ENCODE results near the gene PRADC1. TPM values are rescaled to one million over a fixed set of nuclear protein-coding genes. Genes with fewer than 3 reads are reported as not detected.
A peak's percentile ranks its signal among the peaks of the same experiment; 100 is the strongest.

PRADC1 gene
- total and polyA plus RNA-seq, 2 experiments from 2014 or later, result 40.7 to 47.8 TPM

GRCh38 chr2:73238149-73238548, 5.1 kb upstream of the PRADC1 start:
- H3K27me3 ChIP-seq (replicated peaks; ENCODE audit: insufficient read depth), result no peaks in the 10 kb centered on the region
- H4K20me1 ChIP-seq (ENCODE audit: insufficient read depth), result peaks cover 21% of the 10 kb centered on the region; the same call in 1 of the 2 replicates
- no peaks in the 10 kb centered on the region for H3K9me3 ChIP-seq (ENCODE audit: low read depth)
- H3K4me3 ChIP-seq, result no peak overlapping the region
- no peak overlapping the region for H3K4me2 ChIP-seq (ENCODE audit: unreplicated experiment)
- no peaks in the 10 kb centered on the region for H3K9me2 ChIP-seq (ENCODE audit: insufficient read depth)
- peaks cover 21% of the 10 kb centered on the region for H3K4me1 ChIP-seq (ENCODE audit: insufficient read depth)
- H2AFZ ChIP-seq, result no peak overlapping the region
- no peak overlapping the region for H3K9ac ChIP-seq
- peaks cover 18% of the 10 kb centered on the region; the same call in 1 of the 2 replicates for H3K36me3 ChIP-seq (ENCODE audit: low read depth)
- no peak for DNase-seq
- peaks cover 90% of the 10 kb centered on the region for H3K79me2 ChIP-seq (ENCODE audit: insufficient read depth)
- 89 to 97% methylated on average over 3 of the region's 3 CpGs for WGBS, 2 experiments (ENCODE audit: low coverage in 1 of 2, low lambda C conversion rate in 2 of 2, missing lambda C conversion rate in 2 of 2)
- in situ Hi-C loops (cut with MboI), result no loop called here
- peaks cover 29% of the 10 kb centered on the region for H3F3A ChIP-seq (ENCODE audit: insufficient read depth)
- H3K27ac ChIP-seq, result 0 out of 2 replicates have a peak overlapping the region, but pooled peaks have one; percentile 6
- no peak for TF ChIP-seq EZH2phosphoT487 (IDR thresholded peaks at IDR 0.05; ENCODE audit: insufficient read depth, low read depth)

GRCh38 chr2:73237168-73237567, 4.1 kb upstream of the PRADC1 start:
- H3K4me2 ChIP-seq (ENCODE audit: unreplicated experiment), result no peak overlapping the region
- H3K79me2 ChIP-seq (ENCODE audit: insufficient read depth), result peaks cover 85% of the 10 kb centered on the region
- H3K27ac ChIP-seq, result no peak overlapping the region
- in situ Hi-C loops (cut with MboI), result no loop called here
- peaks cover 29% of the 10 kb centered on the region for H3F3A ChIP-seq (ENCODE audit: insufficient read depth)
- no peaks in the 10 kb centered on the region for H3K27me3 ChIP-seq (replicated peaks; ENCODE audit: insufficient read depth)
- no peak overlapping the region for H3K9ac ChIP-seq
- H3K36me3 ChIP-seq (ENCODE audit: low read depth), result peaks cover 12% of the 10 kb centered on the region; the same call in 1 of the 2 replicates
- no peaks in the 10 kb centered on the region for H3K9me2 ChIP-seq (ENCODE audit: insufficient read depth)
- peaks cover 25% of the 10 kb centered on the region for H3K4me1 ChIP-seq (ENCODE audit: insufficient read depth)
- no peak for TF ChIP-seq EZH2phosphoT487 (IDR thresholded peaks at IDR 0.05; ENCODE audit: insufficient read depth, low read depth)
- no peak for TF ChIP-seq EZH2 (IDR thresholded peaks at IDR 0.05; ENCODE audit: insufficient read depth, poor library complexity, severe bottlenecking)
- H3K9me3 ChIP-seq (ENCODE audit: low read depth), result no peaks in the 10 kb centered on the region
- no peak overlapping the region for H3K4me3 ChIP-seq
- DNase-seq, result no peak
- H4K20me1 ChIP-seq (ENCODE audit: insufficient read depth), result peaks cover 21% of the 10 kb centered on the region; the same call in 1 of the 2 replicates
- 8 to 10% methylated on average over 1 of the region's 1 CpG for WGBS, 2 experiments (ENCODE audit: low coverage in 1 of 2, low lambda C conversion rate in 2 of 2, missing lambda C conversion rate in 2 of 2)
- H2AFZ ChIP-seq, result no peak overlapping the region

GRCh38 chr2:73235315-73236028, 2.4 kb upstream of the PRADC1 start:
- Histone ChIP-seq H3K4me2 (ENCODE audit: unreplicated experiment) (peak overlapping the region; percentile 87), H3K9me2 (ENCODE audit: insufficient read depth) (no peaks in the 10 kb centered on the region), H3K4me1 (ENCODE audit: insufficient read depth) (peaks cover 25% of the 10 kb centered on the region), H3K79me2 (ENCODE audit: insufficient read depth) (peaks cover 68% of the 10 kb centered on the region), H3K9ac (peak overlapping the region; percentile 92), H3K27me3 (replicated peaks; ENCODE audit: insufficient read depth) (no peaks in the 10 kb centered on the region), H3K27ac (peak overlapping the region; percentile 81; the same call in 1 of the 2 replicates), H4K20me1 (ENCODE audit: insufficient read depth) (peaks cover 21% of the 10 kb centered on the region; the same call in 1 of the 2 replicates), H3K4me3 (peak overlapping the region; percentile 95), H3F3A (ENCODE audit: insufficient read depth) (peaks cover 29% of the 10 kb centered on the region), H3K9me3 (ENCODE audit: low read depth) (no peaks in the 10 kb centered on the region), H2AFZ (no peak overlapping the region), H3K36me3 (ENCODE audit: low read depth) (no peaks in the 10 kb centered on the region)
- peak; percentile 34 for DNase-seq
- WGBS, 2 experiments (ENCODE audit: low coverage in 1 of 2, low lambda C conversion rate in 2 of 2, missing lambda C conversion rate in 2 of 2), result 63 to 72% methylated on average over 11 of the region's 11 CpGs
- TF ChIP-seq EZH2 (IDR thresholded peaks at IDR 0.05; ENCODE audit: insufficient read depth, poor library complexity, severe bottlenecking) (no peak), EZH2phosphoT487 (IDR thresholded peaks at IDR 0.05; ENCODE audit: insufficient read depth, low read depth) (no peak)
- in situ Hi-C loops (cut with MboI), result no loop called here

GRCh38 chr2:73233932-73234832, 1.1 kb upstream of the PRADC1 start, which contains the start of gene CCT7:
Gene CCT7 (plus strand): TSS chr2:73234308. CDS start chr2:73234379, 71 bp downstream.
- TF ChIP-seq EZH2phosphoT487 (IDR thresholded peaks at IDR 0.05; ENCODE audit: insufficient read depth, low read depth) (no peak), EZH2 (IDR thresholded peaks at IDR 0.05; ENCODE audit: insufficient read depth, poor library complexity, severe bottlenecking) (no peak)
- H2AFZ ChIP-seq, result peak within 1 kb of the TSS; percentile 91
- DNase-seq, result peak; percentile 95
- no peaks in the 10 kb centered on the region for H3K9me2 ChIP-seq (ENCODE audit: insufficient read depth)
- H3K27me3 ChIP-seq (replicated peaks; ENCODE audit: insufficient read depth), result no peaks in the 10 kb centered on the region
- H3K4me3 ChIP-seq, result peak within 1 kb of the TSS; percentile 95
- H3F3A ChIP-seq (ENCODE audit: insufficient read depth), result peaks cover 18% of the 10 kb centered on the region
- H3K27ac ChIP-seq, result peak within 1 kb of the TSS; percentile 81
- H3K36me3 ChIP-seq (ENCODE audit: low read depth), result no peaks in the 10 kb centered on the region
- peak within 1 kb of the TSS; percentile 87 for H3K4me2 ChIP-seq (ENCODE audit: unreplicated experiment)
- peaks cover 14% of the 10 kb centered on the region for H3K4me1 ChIP-seq (ENCODE audit: insufficient read depth)
- H4K20me1 ChIP-seq (ENCODE audit: insufficient read depth), result peaks cover 17% of the 10 kb centered on the region; the same call in 1 of the 2 replicates
- WGBS, 2 experiments (ENCODE audit: low coverage in 1 of 2, low lambda C conversion rate in 2 of 2, missing lambda C conversion rate in 2 of 2), result 0 to 1% methylated on average over 69 of the region's 69 CpGs
- in situ Hi-C loops (cut with MboI), result no loop called here
- H3K9me3 ChIP-seq (ENCODE audit: low read depth), result no peaks in the 10 kb centered on the region
- peaks cover 55% of the 10 kb centered on the region for H3K79me2 ChIP-seq (ENCODE audit: insufficient read depth)
- peak within 1 kb of the TSS; percentile 92 for H3K9ac ChIP-seq

Data from GM23248 (cell line).